HepG2 (cell line): Measurements from ENCODE around the gene LYG2. TPM values are rescaled to one million over a fixed set of nuclear protein-coding genes. Genes with fewer than 3 reads are reported as not detected.

ENCODE experiments used
- ARNT2 ChIP-seq: sonication (generic); formaldehyde crosslinking; IDR thresholded peaks from 2 replicates; pipeline ENCODE4 v1.8.0; 2022; ENCODE audit warnings: mild to moderate bottlenecking, low read depth, missing genetic modification reagents, moderate library complexity
- CAMTA2 ChIP-seq: sonication (generic); formaldehyde crosslinking; IDR thresholded peaks from 2 replicates; pipeline ENCODE4 v1.4.0; 2020; ENCODE audit warnings: mild to moderate bottlenecking, missing genetic modification reagents, borderline replicate concordance
- HNF4G ChIP-seq, 2 experiments: sonication (generic) in 1 of 2; formaldehyde crosslinking in 1 of 2; IDR thresholded peaks; 2 replicates each; pipeline versions ENCODE4 v1.4.0 to v1.6.1; 2011 to 2020; ENCODE audit warnings: borderline replicate concordance in 2 of 2, low read depth in 2 of 2, mild to moderate bottlenecking in 2 of 2, low read length in 1 of 2, missing genetic modification reagents in 1 of 2, moderate library complexity in 1 of 2
- HOXD1 ChIP-seq: sonication (generic); formaldehyde crosslinking; IDR thresholded peaks from 2 replicates; pipeline ENCODE4 v1.5.0; 2020; ENCODE audit warnings: missing genetic modification reagents
- JUND ChIP-seq: sonication (generic); formaldehyde crosslinking; IDR thresholded peaks from 2 replicates; pipeline ENCODE4 v1.8.0; 2022; ENCODE audit warnings: mild to moderate bottlenecking, missing genetic modification reagents
- MEIS2 ChIP-seq: sonication (generic); formaldehyde crosslinking; IDR thresholded peaks from 2 replicates; pipeline ENCODE4 v1.9.0; 2021; ENCODE audit warnings: mild to moderate bottlenecking, missing genetic modification reagents
- NFATC3 ChIP-seq: sonication (generic); formaldehyde crosslinking; IDR thresholded peaks from 2 replicates; pipeline ENCODE4 v1.5.1; 2020; ENCODE audit warnings: mild to moderate bottlenecking, missing genetic modification reagents
- NR2F6 ChIP-seq, 2 experiments: IDR thresholded peaks; 2 replicates each; pipeline ENCODE4 v1.6.1; 2016; ENCODE audit warnings: antibody characterized with exemption in 1 of 2, mild to moderate bottlenecking in 1 of 2
- SSRP1 ChIP-seq: IDR thresholded peaks from 2 replicates; pipeline ENCODE4 v1.6.1; 2016; ENCODE audit warnings: control low read depth
- THAP11 ChIP-seq: IDR thresholded peaks from 2 replicates; pipeline ENCODE4 v1.6.1; 2016; ENCODE audit warnings: missing biosample characterization, missing genetic modification reagents
- ZFP1 ChIP-seq: IDR thresholded peaks from 2 replicates; pipeline ENCODE4 v1.6.1; 2016
- ZNF124 ChIP-seq: sonication (generic); formaldehyde crosslinking; IDR thresholded peaks from 2 replicates; pipeline ENCODE4 v1.4.0; 2020; ENCODE audit warnings: missing genetic modification reagents
- ZNF253 ChIP-seq: sonication (generic); formaldehyde crosslinking; IDR thresholded peaks from 2 replicates; pipeline ENCODE4 v1.8.0; 2022; ENCODE audit warnings: mild to moderate bottlenecking, missing genetic modification reagents, borderline replicate concordance
- ZNF335 ChIP-seq: sonication (generic); formaldehyde crosslinking; IDR thresholded peaks from 2 replicates; pipeline ENCODE4 v1.4.0; 2020; ENCODE audit warnings: missing genetic modification reagents
- ZNF34 ChIP-seq: sonication (generic); formaldehyde crosslinking; IDR thresholded peaks from 2 replicates; pipeline ENCODE4 v1.4.0; 2020; ENCODE audit warnings: mild to moderate bottlenecking, missing genetic modification reagents, borderline replicate concordance
- ZNF788 ChIP-seq: sonication (generic); formaldehyde crosslinking; IDR thresholded peaks from 2 replicates; pipeline ENCODE4 v1.5.0; 2020; ENCODE audit warnings: mild to moderate bottlenecking, missing genetic modification reagents, borderline replicate concordance
- polyA plus RNA-seq, 8 experiments: library from polyadenylated mRNA; depleted of rRNA in 3 of 8; stranded (reverse) in 7 of 8; unstranded in 1 of 8; fragments of >200 nt; fragmentation: Illumina TruSeq in 4 of 8; extraction: Trizol in 4 of 8; gene quantifications; 2 replicates each; pipeline versions ENCODE4 v1.2.1 to v1.2.3, GENCODE V29; 2011 to 2016; ENCODE audit warnings: low read depth in 4 of 8, missing spikeins in 1 of 8, mixed read lengths in 1 of 8; ENCODE audit not compliant: insufficient read depth in 1 of 8
- total RNA-seq, 5 experiments: library from RNA; depleted of rRNA; stranded (reverse); fragments of >200 nt; fragmentation: Illumina TruSeq; extraction: Trizol; gene quantifications; 2 replicates each; pipeline ENCODE4 v1.2.3, GENCODE V29; 2016; ENCODE audit warnings: low read depth in 1 of 5
- TF ChIP-seq, protein P1 (sequence below): sonication (generic); formaldehyde crosslinking; IDR thresholded peaks from 2 replicates; pipeline ENCODE4 v1.8.1; 2023; ENCODE audit warnings: mild to moderate bottlenecking, moderate library complexity, missing genetic modification reagents
- TF ChIP-seq, protein P2 (sequence below): IDR thresholded peaks from 2 replicates; pipeline ENCODE4 v1.6.1; 2012; ENCODE audit warnings: low read depth, low read length, improper control_type of control experiment
- TF ChIP-seq, protein P3 (sequence below): sonication (generic); formaldehyde crosslinking; IDR thresholded peaks from 2 replicates; pipeline ENCODE4 v1.8.0; 2022; ENCODE audit warnings: low read depth, missing genetic modification reagents
- TF ChIP-seq, protein P4 (sequence below): sonication (generic); formaldehyde crosslinking; IDR thresholded peaks from 2 replicates; pipeline ENCODE4 v1.5.0; 2020; ENCODE audit warnings: missing genetic modification reagents
- TF ChIP-seq, protein P5 (sequence below): sonication (generic); formaldehyde crosslinking; IDR thresholded peaks from 2 replicates; pipeline ENCODE4 v1.4.0; 2020; ENCODE audit warnings: low read depth, missing genetic modification reagents

LYG2 gene
- total and polyA plus RNA-seq, 2 of the 13 experiments (the other 11 are each of a cell fraction or from before 2014, with no cell fraction given) = 0.15 to 0.18 TPM

DNA sequence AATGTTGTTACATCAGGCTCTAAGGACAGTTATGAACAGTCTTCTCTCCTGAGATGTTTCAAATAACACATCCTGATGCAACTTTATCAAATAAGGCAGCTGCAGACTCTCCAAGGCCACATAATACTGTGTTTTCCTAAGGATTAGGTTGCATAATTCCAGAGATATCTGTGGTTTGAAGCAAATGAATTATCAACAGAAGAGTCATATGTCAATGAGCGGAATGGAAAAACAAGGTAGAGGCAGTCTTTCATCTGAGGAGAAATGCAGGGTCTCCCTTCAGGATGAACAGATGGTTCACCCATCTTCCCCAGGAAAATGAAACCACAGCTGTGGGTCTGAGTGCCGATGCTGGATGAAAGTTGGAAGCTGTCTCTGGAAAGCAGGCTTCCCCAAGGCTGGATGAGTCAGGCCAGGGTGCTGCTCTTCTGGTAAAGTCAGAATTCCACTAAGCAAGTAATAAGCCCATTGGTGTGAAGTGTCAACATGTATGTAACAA lies 23.4 kb upstream of the LYG2 start (continued):
- TF ChIP-seq, protein P1, sequence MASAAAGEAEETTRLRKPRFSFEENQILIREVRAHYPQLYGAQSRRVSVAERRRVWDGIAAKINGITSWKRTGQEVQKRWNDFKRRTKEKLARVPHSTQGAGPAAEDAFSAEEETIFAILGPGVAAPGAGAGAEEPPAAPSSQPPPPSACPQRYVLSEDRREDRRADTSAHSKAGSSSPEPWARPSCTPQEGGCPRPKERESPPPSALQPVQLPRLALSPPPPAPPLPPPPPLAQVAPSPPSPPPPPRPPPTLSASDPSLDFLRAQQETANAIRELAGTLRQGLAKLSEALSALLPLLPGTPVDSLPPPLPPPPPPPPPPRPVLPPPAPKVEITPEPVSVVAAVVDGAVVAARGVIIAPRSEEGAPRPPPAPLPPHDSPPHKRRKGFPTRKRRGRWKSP (CRISPR knock-in tag) = peak; percentile 79; the same call in 1 of the 2 replicates
- TF ChIP-seq HNF4G (IDR thresholded peaks at IDR 0.05; ENCODE audit: borderline replicate concordance, low read depth, low read length) = peak; percentile 25; the same call in 1 of the 2 replicates
- TF ChIP-seq HNF4G (CRISPR knock-in tag; IDR thresholded peaks at IDR 0.05; ENCODE audit: borderline replicate concordance, low read depth) = no peak
- peak; percentile 36; the same call in 1 of the 2 replicates for TF ChIP-seq JUND (CRISPR knock-in tag)
- TF ChIP-seq, protein P2, sequence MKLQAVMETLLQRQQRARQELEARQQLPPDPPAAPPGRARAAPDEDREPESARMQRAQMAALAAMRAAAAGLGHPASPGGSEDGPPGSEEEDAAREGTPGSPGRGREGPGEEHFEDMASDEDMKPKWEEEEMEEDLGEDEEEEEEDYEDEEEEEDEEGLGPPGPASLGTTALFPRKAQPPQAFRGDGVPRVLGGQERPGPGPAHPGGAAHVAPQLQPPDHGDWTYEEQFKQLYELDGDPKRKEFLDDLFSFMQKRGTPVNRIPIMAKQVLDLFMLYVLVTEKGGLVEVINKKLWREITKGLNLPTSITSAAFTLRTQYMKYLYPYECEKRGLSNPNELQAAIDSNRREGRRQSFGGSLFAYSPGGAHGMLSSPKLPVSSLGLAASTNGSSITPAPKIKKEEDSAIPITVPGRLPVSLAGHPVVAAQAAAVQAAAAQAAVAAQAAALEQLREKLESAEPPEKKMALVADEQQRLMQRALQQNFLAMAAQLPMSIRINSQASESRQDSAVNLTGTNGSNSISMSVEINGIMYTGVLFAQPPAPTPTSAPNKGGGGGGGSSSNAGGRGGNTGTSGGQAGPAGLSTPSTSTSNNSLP = peak; percentile 97
- TF ChIP-seq, protein P3, sequence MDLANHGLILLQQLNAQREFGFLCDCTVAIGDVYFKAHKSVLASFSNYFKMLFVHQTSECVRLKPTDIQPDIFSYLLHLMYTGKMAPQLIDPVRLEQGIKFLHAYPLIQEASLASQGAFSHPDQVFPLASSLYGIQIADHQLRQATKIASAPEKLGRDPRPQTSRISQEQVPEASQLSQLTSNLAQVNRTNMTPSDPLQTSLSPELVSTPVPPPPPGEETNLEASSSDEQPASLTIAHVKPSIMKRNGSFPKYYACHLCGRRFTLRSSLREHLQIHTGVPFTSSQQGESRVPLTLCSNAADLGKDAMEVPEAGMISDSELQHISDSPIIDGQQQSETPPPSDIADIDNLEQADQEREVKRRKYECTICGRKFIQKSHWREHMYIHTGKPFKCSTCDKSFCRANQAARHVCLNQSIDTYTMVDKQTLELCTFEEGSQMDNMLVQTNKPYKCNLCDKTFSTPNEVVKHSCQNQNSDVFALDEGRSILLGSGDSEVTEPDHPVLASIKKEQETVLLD (CRISPR knock-in tag) = no peak
- TF ChIP-seq, protein P4, sequence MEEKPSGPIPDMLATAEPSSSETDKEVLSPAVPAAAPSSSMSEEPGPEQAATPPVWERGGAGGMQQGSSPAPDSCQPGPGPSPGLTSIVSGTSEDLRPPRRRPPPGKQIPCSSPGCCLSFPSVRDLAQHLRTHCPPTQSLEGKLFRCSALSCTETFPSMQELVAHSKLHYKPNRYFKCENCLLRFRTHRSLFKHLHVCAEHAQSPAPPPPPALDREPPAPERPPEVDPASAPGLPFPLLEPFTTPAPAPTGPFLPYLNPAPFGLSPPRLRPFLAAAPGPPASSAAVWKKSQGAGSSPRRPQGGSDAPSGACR = peak; percentile 45; the same call in 1 of the 2 replicates
- no peak for TF ChIP-seq ZNF253 (CRISPR knock-in tag)
- TF ChIP-seq ZNF788 (CRISPR knock-in tag) = peak; percentile 45; the same call in 1 of the 2 replicates
- TF ChIP-seq THAP11 = peak; percentile 89
- TF ChIP-seq ZNF335 (CRISPR knock-in tag) = peak; percentile 72; the same call in 1 of the 2 replicates
- peak; percentile 84 for TF ChIP-seq ARNT2 (CRISPR knock-in tag)
- TF ChIP-seq NR2F6 (IDR thresholded peaks at IDR 0.05) = peak; percentile 92
- TF ChIP-seq NR2F6 (CRISPR knock-in tag; IDR thresholded peaks at IDR 0.05) = peak; percentile 87
- 0 out of 2 replicates have a peak, but pooled peaks have one; percentile 35 for TF ChIP-seq MEIS2
- TF ChIP-seq, protein P5, sequence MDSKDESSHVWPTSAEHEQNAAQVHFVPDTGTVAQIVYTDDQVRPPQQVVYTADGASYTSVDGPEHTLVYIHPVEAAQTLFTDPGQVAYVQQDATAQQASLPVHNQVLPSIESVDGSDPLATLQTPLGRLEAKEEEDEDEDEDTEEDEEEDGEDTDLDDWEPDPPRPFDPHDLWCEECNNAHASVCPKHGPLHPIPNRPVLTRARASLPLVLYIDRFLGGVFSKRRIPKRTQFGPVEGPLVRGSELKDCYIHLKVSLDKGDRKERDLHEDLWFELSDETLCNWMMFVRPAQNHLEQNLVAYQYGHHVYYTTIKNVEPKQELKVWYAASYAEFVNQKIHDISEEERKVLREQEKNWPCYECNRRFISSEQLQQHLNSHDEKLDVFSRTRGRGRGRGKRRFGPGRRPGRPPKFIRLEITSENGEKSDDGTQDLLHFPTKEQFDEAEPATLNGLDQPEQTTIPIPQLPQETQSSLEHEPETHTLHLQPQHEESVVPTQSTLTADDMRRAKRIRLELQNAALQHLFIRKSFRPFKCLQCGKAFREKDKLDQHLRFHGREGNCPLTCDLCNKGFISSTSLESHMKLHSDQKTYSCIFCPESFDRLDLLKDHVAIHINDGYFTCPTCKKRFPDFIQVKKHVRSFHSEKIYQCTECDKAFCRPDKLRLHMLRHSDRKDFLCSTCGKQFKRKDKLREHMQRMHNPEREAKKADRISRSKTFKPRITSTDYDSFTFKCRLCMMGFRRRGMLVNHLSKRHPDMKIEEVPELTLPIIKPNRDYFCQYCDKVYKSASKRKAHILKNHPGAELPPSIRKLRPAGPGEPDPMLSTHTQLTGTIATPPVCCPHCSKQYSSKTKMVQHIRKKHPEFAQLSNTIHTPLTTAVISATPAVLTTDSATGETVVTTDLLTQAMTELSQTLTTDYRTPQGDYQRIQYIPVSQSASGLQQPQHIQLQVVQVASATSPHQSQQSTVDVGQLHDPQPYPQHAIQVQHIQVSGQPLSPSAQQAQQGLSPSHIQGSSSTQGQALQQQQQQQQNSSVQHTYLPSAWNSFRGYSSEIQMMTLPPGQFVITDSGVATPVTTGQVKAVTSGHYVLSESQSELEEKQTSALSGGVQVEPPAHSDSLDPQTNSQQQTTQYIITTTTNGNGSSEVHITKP (CRISPR knock-in tag) = peak; percentile 92
- peak; percentile 66; the same call in 1 of the 2 replicates for TF ChIP-seq ZNF124 (CRISPR knock-in tag)
- TF ChIP-seq ZNF34 (CRISPR knock-in tag) = peak; percentile 85; the same call in 1 of the 2 replicates
- TF ChIP-seq CAMTA2 (CRISPR knock-in tag) = no peak
- TF ChIP-seq SSRP1 (CRISPR knock-in tag) = peak; percentile 90; the same call in 1 of the 2 replicates
- TF ChIP-seq HOXD1 = peak; percentile 56; the same call in 1 of the 2 replicates
- 0 out of 2 replicates have a peak, but pooled peaks have one; percentile 52 for TF ChIP-seq NFATC3 (CRISPR knock-in tag)
- peak; percentile 95 for TF ChIP-seq ZFP1 (CRISPR knock-in tag)
